SK-N-SH (cell line): ENCODE data around the gene CRNN.

Experiments used
- CHD2 ChIP-seq: fragments of 150-350 bp; IDR thresholded peaks from 2 replicates; pipeline ENCODE4 v1.6.1; 2018; ENCODE audit warnings: low read length; ENCODE audit not compliant: partially characterized antibody
- EP300 ChIP-seq, 2 experiments: IDR thresholded peaks; 2 replicates each; pipeline versions ENCODE4 v1.4.0 to v1.6.1; 2012; ENCODE audit warnings: borderline replicate concordance in 1 of 2, low read depth in 1 of 2, low read length in 1 of 2
- EZH2phosphoT487 ChIP-seq: fragments of 200-600 bp; sonication (generic); IDR thresholded peaks from 2 replicates; pipeline ENCODE4 v1.6.1; 2017; ENCODE audit warnings: low read depth, mixed run types, mild to moderate bottlenecking, antibody characterized with exemption, moderate library complexity, borderline replicate concordance
- GABPA ChIP-seq: IDR thresholded peaks from 2 replicates; pipeline ENCODE4 v1.4.0; 2012; ENCODE audit warnings: low read depth, mild to moderate bottlenecking
- MXI1 ChIP-seq: IDR thresholded peaks from 2 replicates; pipeline ENCODE4 v1.6.1; 2012; ENCODE audit warnings: mild to moderate bottlenecking, low read depth, low read length, improper control_type of control experiment
- NFIC ChIP-seq: IDR thresholded peaks from 2 replicates; pipeline ENCODE4 v1.4.0; 2012; ENCODE audit warnings: borderline replicate concordance
- POLR2AphosphoS5 ChIP-seq: IDR thresholded peaks from 2 replicates; pipeline ENCODE4 v1.6.1; 2012; ENCODE audit warnings: low read depth, low read length
- RFX5 ChIP-seq: IDR thresholded peaks from 2 replicates; pipeline ENCODE4 v1.6.1; 2012; ENCODE audit warnings: mild to moderate bottlenecking, improper control_type of control experiment, low read length
- RXRA ChIP-seq: IDR thresholded peaks from 2 replicates; pipeline ENCODE4 v1.4.0; 2012; ENCODE audit warnings: low read depth, mild to moderate bottlenecking, borderline replicate concordance
- TF ChIP-seq, protein P1 (sequence below): IDR thresholded peaks from 2 replicates; pipeline ENCODE4 v1.4.0; 2012; ENCODE audit warnings: low read depth, borderline replicate concordance
- TF ChIP-seq, protein P2 (sequence below): IDR thresholded peaks from 2 replicates; pipeline ENCODE4 v1.4.0; 2012; ENCODE audit warnings: low read depth, borderline replicate concordance
- TF ChIP-seq, protein P3 (sequence below): fragments of 200-600 bp; sonication (generic); IDR thresholded peaks from 2 replicates; pipeline ENCODE4 v1.6.1; 2017; ENCODE audit warnings: antibody characterized with exemption, mild to moderate bottlenecking, moderate library complexity
- TF ChIP-seq, protein P4 (sequence below): fragments of 150-350 bp; IDR thresholded peaks from 2 replicates; pipeline ENCODE4 v1.6.1; 2017; ENCODE audit warnings: antibody characterized with exemption, low read length, low read depth, borderline replicate concordance

DNA sequence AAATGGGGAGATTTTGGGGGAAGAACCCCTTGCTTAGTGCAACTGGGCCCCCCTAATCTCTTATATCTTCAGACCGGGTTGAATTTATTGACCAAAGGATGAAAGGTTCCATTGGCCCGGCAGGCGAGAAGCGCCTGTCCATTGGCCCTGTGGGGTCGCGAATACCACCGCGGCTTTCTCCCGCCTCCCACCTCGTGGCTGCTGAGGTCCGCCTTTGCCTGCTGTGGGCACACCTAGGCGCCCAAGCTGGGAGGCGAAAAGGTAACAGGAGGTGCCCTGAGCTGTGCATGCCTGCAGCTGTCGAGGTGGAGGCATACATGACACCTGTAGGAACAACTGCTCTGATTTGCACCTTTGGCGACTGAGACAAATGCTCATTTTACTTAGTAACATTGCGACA lies 33.1 kb downstream of the CRNN start:
- TF ChIP-seq, protein P1, sequence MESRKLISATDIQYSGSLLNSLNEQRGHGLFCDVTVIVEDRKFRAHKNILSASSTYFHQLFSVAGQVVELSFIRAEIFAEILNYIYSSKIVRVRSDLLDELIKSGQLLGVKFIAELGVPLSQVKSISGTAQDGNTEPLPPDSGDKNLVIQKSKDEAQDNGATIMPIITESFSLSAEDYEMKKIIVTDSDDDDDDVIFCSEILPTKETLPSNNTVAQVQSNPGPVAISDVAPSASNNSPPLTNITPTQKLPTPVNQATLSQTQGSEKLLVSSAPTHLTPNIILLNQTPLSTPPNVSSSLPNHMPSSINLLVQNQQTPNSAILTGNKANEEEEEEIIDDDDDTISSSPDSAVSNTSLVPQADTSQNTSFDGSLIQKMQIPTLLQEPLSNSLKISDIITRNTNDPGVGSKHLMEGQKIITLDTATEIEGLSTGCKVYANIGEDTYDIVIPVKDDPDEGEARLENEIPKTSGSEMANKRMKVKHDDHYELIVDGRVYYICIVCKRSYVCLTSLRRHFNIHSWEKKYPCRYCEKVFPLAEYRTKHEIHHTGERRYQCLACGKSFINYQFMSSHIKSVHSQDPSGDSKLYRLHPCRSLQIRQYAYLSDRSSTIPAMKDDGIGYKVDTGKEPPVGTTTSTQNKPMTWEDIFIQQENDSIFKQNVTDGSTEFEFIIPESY = no peak
- TF ChIP-seq NFIC (no peak), MXI1 (no peak), GABPA (no peak), RXRA (no peak), CHD2 (no peak), EP300 (IDR thresholded peaks at IDR 0.05; ENCODE audit: borderline replicate concordance in 1 of 2, low read depth in 1 of 2, low read length in 1 of 2) (no peak), RFX5 (no peak), POLR2AphosphoS5 (no peak), EZH2phosphoT487 (no peak)
- TF ChIP-seq, protein P2, sequence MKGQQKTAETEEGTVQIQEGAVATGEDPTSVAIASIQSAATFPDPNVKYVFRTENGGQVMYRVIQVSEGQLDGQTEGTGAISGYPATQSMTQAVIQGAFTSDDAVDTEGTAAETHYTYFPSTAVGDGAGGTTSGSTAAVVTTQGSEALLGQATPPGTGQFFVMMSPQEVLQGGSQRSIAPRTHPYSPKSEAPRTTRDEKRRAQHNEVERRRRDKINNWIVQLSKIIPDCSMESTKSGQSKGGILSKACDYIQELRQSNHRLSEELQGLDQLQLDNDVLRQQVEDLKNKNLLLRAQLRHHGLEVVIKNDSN = no peak
- TF ChIP-seq, protein P3, sequence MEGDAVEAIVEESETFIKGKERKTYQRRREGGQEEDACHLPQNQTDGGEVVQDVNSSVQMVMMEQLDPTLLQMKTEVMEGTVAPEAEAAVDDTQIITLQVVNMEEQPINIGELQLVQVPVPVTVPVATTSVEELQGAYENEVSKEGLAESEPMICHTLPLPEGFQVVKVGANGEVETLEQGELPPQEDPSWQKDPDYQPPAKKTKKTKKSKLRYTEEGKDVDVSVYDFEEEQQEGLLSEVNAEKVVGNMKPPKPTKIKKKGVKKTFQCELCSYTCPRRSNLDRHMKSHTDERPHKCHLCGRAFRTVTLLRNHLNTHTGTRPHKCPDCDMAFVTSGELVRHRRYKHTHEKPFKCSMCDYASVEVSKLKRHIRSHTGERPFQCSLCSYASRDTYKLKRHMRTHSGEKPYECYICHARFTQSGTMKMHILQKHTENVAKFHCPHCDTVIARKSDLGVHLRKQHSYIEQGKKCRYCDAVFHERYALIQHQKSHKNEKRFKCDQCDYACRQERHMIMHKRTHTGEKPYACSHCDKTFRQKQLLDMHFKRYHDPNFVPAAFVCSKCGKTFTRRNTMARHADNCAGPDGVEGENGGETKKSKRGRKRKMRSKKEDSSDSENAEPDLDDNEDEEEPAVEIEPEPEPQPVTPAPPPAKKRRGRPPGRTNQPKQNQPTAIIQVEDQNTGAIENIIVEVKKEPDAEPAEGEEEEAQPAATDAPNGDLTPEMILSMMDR = no peak
- TF ChIP-seq, protein P4, sequence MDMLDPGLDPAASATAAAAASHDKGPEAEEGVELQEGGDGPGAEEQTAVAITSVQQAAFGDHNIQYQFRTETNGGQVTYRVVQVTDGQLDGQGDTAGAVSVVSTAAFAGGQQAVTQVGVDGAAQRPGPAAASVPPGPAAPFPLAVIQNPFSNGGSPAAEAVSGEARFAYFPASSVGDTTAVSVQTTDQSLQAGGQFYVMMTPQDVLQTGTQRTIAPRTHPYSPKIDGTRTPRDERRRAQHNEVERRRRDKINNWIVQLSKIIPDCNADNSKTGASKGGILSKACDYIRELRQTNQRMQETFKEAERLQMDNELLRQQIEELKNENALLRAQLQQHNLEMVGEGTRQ = no peak
